NCI-H2107 (cell line): Measurements from ENCODE around the gene HPSE2.

ENCODE experiments used
- DNase-seq: peaks from one replicate; lab custom pipeline; 2025; lab: John Stamatoyannopoulos, UW

Gene HPSE2

GRCh38 chr10:98410759-98411158 lies 824.9 kb downstream of the HPSE2 start:
- DNase-seq = no peak

- no peak for DNase-seq
Observed at GRCh38 chr10:98410135-98410743, 825.4 kb downstream of the HPSE2 start.

GRCh38 chr10:98408799-98409198 lies 826.9 kb downstream of the HPSE2 start:
- DNase-seq = no peak

- DNase-seq = no peak
Observed at GRCh38 chr10:98407744-98408241, 827.9 kb downstream of the HPSE2 start.
